ENCODE measurements around the gene RAMP1. TPM values are rescaled to one million over a fixed set of nuclear protein-coding genes. Genes with fewer than 3 reads are reported as not detected.

RAMP1 gene
- total RNA-seq, 1 experiment from 2014 or later: 0.63 TPM

DNA sequence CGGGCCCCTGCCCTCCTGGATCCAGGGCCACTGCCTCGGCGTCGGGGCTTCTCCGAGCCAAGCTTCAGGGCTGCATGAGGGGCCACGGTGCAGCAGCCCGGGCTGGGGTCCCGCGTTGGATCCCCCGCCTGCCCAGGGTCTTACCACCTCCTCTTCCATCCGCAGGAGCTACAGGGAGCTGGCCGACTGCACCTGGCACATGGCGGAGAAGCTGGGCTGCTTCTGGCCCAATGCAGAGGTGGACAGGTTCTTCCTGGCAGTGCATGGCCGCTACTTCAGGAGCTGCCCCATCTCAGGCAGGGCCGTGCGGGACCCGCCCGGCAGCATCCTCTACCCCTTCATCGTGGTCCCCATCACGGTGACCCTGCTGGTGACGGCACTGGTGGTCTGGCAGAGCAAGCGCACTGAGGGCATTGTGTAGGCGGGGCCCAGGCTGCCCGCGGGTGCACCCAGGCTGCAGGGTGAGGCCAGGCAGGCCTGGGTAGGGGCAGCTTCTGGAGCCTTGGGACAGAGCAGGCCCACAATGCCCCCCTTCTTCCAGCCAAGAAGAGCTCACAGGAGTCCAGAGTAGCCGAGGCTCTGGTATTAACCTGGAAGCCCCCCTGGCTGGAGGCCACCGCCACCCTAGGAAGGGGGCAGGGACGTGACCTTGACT lies 52.1 kb downstream of the RAMP1 start:
- no peak for TF ChIP-seq CTCF (conservative IDR thresholded peaks at IDR 0.05)
- no peak overlapping the region for H3T11ph ChIP-seq (ENCODE audit: low read length)
- H3K9me3 Mint-ChIP-seq: peaks cover 16 to 22% of the 10 kb centered on the region in 2 experiments
- no peaks in the 10 kb centered on the region for H3K9me3 ChIP-seq (ENCODE audit: control insufficient read depth, low read depth, low read length)
- H3K4me1 Mint-ChIP-seq: no peaks in the 10 kb centered on the region
- WGBS (ENCODE audit: extremely low coverage, insufficient read length, low lambda C conversion rate): no CpG with 5 or more reads among the region's 28 CpGs
- H2BK12ac ChIP-seq (ENCODE audit: insufficient read length, low read depth, low read length): no peak overlapping the region
- no peaks in the 10 kb centered on the region for H3K79me2 ChIP-seq (ENCODE audit: insufficient read depth, low read length)
- no peak overlapping the region for H2BK15ac ChIP-seq (ENCODE audit: low read depth, low read length)
- peaks cover 2% of the 10 kb centered on the region; the same call in 1 of the 2 replicates for H3K27me3 Mint-ChIP-seq (ENCODE audit: low read depth)
- no peak for DNase-seq
- H3K18ac ChIP-seq (ENCODE audit: insufficient read length, low read depth, low read length): no peak overlapping the region
- H2BK120ac ChIP-seq (ENCODE audit: low read depth, low read length, poor library complexity, severe bottlenecking): no peak overlapping the region
- no peak overlapping the region; the same call in 1 of the 2 replicates for H3K14ac ChIP-seq (ENCODE audit: insufficient read depth, low read length)
- no peak overlapping the region for H3K23ac ChIP-seq (ENCODE audit: insufficient read length, low read depth, low read length)
- no peak overlapping the region for H4K91ac ChIP-seq (ENCODE audit: insufficient read length, low read depth, low read length)
- no peaks in the 10 kb centered on the region for H3K79me1 ChIP-seq (ENCODE audit: insufficient read depth, low read depth, low read length, poor library complexity, severe bottlenecking)
- H3K27ac ChIP-seq (ENCODE audit: insufficient read length, low read depth, low read length): no peak overlapping the region
- no peak overlapping the region for H2AK5ac ChIP-seq (ENCODE audit: insufficient read length, low read length)
- H4K5ac ChIP-seq (ENCODE audit: insufficient read length, low read depth, low read length): no peak overlapping the region
- H4K20me1 ChIP-seq (ENCODE audit: control insufficient read depth, insufficient read depth, insufficient read length): no peaks in the 10 kb centered on the region
- H3K4ac ChIP-seq (ENCODE audit: low read depth, low read length): no peak overlapping the region
- no peak overlapping the region for H3K27ac Mint-ChIP-seq
- peaks cover 1 to 7% (median 7%) of the 10 kb centered on the region in 3 experiments; a peak in 5 of 7 replicates for H3K36me3 Mint-ChIP-seq (ENCODE audit: insufficient read depth in 1 of 3, low read depth in 3 of 3)
- H3K9ac ChIP-seq (ENCODE audit: extremely low read depth, insufficient read length, low read length): no peak overlapping the region
- no peak overlapping the region for H2BK5ac ChIP-seq (ENCODE audit: insufficient read length, low read length)
- H3K4me1 ChIP-seq (ENCODE audit: insufficient read depth, low read length): no peaks in the 10 kb centered on the region
- H2BK20ac ChIP-seq (ENCODE audit: low read depth, low read length, poor library complexity, severe bottlenecking): no peak overlapping the region
- no peak overlapping the region for H3K4me3 Mint-ChIP-seq
- H2AFZ ChIP-seq (ENCODE audit: low read length): no peak overlapping the region
- no peak overlapping the region for H3K56ac ChIP-seq (ENCODE audit: insufficient read length, low read depth, low read length)
- H3K4me2 ChIP-seq (ENCODE audit: insufficient read depth, insufficient read length, low read length): no peak overlapping the region
- no peaks in the 10 kb centered on the region for H3K23me2 ChIP-seq (ENCODE audit: insufficient read length, low read depth, low read length, poor library complexity, severe bottlenecking)
- H4K8ac ChIP-seq (replicated peaks; ENCODE audit: insufficient read length, low read depth, low read length): no peak overlapping the region
- no peaks in the 10 kb centered on the region for H3K27me3 ChIP-seq (ENCODE audit: insufficient read depth, low read length)

Data from H9 (cell line).